ENCODE results near the gene KCNK7.

KCNK7 gene

DNA sequence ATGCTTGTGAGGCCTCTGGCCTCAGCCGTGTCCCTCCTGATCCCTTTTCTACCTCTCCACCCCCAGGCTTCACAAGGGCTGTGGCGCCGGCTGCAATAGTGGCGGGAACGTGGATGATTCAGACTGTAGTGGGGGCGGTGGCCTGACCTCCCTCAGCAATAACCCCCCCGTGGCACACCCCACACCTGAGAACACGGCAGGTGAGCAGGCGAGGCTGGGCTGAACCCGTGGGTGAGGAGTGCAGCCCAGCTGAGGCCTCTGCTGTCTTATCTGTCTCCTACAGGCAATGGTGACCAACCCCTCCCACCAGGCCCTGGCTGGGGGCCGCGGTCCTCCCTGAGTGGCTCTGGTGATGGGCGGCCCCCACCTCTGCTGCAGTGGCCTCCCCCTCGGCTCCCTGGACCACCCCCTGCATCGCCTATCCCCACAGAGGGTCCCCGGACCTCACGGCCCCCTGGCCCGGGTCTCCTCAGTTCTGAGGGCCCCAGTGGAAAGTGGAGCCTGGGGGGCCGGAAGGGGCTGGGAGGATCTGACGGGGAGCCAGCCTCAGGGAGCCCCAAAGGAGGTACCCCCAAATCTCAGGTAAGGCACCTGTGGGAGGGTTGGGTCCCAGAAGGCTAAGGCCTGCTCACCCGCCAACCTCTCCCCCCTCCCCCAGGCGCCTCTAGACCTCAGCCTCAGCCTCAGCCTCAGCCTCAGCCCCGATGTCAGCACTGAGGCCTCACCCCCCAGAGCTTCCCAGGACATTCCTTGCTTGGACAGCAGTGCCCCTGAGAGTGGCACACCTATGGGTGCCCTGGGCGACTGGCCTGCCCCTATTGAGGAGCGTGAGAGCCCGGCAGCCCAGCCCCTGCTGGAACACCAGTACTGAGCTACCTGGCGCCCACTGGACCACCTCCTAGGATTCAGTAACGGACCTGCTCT is 40.8 kb upstream of the KCNK7 start:
- Histone ChIP-seq H3K36me3 (ENCODE audit: control insufficient read depth, insufficient read depth, low read length) (peaks cover 13% of the 10 kb centered on the region), H3K27me3 (ENCODE audit: control insufficient read depth, insufficient read depth, low read length) (no peaks in the 10 kb centered on the region), H3K4me3 (ENCODE audit: low read length) (no peak overlapping the region), H3K9ac (ENCODE audit: low read length) (no peak overlapping the region), H3K9me3 (ENCODE audit: control insufficient read depth, low read length) (no peaks in the 10 kb centered on the region), H3K4me1 (ENCODE audit: control insufficient read depth, insufficient read depth, low read length) (peaks cover 21% of the 10 kb centered on the region)

DNA sequence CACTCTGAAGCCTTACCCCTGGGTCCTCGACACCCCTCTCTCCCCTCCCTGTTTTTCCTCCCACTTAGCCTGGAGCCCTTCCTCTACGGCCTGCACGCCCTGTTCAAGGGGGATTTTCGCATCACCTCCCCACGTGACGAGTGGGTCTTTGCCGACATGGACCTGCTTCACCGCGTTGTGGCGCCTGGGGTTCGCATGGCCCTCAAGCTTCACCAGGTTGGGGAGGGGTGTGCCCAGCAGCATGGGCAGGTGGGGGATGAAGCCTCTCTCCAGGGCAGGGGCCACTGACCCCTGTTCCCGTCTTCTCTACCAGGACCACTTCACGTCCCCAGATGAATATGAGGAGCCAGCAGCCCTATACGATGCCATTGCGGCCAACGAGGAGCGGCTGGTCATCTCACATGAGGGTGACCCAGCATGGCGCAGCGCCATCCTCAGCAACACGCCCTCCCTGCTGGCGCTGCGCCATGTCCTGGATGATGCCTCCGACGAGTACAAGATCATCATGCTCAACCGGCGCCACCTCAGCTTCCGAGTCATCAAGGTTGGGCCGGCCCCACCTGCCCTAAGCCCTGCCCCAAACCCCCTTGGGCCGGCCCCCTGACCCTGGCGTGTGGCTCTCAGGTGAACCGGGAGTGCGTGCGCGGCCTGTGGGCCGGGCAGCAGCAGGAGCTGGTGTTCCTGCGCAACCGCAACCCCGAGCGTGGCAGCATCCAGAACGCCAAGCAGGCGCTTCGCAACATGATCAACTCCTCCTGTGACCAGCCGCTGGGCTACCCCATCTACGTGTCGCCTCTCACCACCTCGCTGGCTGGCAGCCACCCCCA is 39.5 kb upstream of the KCNK7 start:
- Histone ChIP-seq H3K9me3 (ENCODE audit: control insufficient read depth, low read length) (no peaks in the 10 kb centered on the region), H3K4me1 (ENCODE audit: control insufficient read depth, insufficient read depth, low read length) (peaks cover 19% of the 10 kb centered on the region), H3K27me3 (ENCODE audit: control insufficient read depth, insufficient read depth, low read length) (no peaks in the 10 kb centered on the region), H3K9ac (ENCODE audit: low read length) (no peak overlapping the region), H3K4me3 (ENCODE audit: low read length) (no peak overlapping the region), H3K36me3 (ENCODE audit: control insufficient read depth, insufficient read depth, low read length) (peaks cover 13% of the 10 kb centered on the region)

- peaks cover 18% of the 10 kb centered on the region for H3K36me3 ChIP-seq (ENCODE audit: control insufficient read depth, insufficient read depth, low read length)
These were observed 38.8 kb upstream of the KCNK7 start for GRCh38 chr11:65634440-65634839.

DNA sequence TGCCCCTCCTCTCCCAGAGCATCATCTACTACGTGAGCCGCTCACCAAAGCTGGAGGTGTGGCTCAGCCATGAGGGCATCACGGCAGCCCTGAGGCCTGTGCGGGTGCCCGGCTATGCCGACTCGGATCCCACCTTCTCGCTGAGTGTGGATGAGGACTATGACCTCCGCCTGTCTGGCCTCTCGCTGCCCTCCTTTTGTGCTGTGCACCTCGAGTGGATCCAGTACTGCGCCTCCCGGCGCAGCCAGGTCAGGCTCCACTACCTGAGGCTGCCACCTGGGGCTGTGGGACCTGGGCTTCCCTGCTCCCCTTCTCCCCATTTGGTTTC is 38.5 kb upstream of the KCNK7 start:
- Histone ChIP-seq H3K36me3 (ENCODE audit: control insufficient read depth, insufficient read depth, low read length) (peaks cover 22% of the 10 kb centered on the region), H3K4me1 (ENCODE audit: control insufficient read depth, insufficient read depth, low read length) (peaks cover 19% of the 10 kb centered on the region), H3K9ac (ENCODE audit: low read length) (no peak overlapping the region), H3K9me3 (ENCODE audit: control insufficient read depth, low read length) (no peaks in the 10 kb centered on the region), H3K4me3 (ENCODE audit: low read length) (no peak overlapping the region), H3K27me3 (ENCODE audit: control insufficient read depth, insufficient read depth, low read length) (no peaks in the 10 kb centered on the region)

More at GRCh38 chr11:65634440-65634839, 38.8 kb upstream of the KCNK7 start:
- Histone ChIP-seq H3K9ac (ENCODE audit: low read length) (no peak overlapping the region), H3K4me1 (ENCODE audit: control insufficient read depth, insufficient read depth, low read length) (peaks cover 19% of the 10 kb centered on the region), H3K27me3 (ENCODE audit: control insufficient read depth, insufficient read depth, low read length) (no peaks in the 10 kb centered on the region), H3K4me3 (ENCODE audit: low read length) (no peak overlapping the region), H3K9me3 (ENCODE audit: control insufficient read depth, low read length) (no peaks in the 10 kb centered on the region)

DNA sequence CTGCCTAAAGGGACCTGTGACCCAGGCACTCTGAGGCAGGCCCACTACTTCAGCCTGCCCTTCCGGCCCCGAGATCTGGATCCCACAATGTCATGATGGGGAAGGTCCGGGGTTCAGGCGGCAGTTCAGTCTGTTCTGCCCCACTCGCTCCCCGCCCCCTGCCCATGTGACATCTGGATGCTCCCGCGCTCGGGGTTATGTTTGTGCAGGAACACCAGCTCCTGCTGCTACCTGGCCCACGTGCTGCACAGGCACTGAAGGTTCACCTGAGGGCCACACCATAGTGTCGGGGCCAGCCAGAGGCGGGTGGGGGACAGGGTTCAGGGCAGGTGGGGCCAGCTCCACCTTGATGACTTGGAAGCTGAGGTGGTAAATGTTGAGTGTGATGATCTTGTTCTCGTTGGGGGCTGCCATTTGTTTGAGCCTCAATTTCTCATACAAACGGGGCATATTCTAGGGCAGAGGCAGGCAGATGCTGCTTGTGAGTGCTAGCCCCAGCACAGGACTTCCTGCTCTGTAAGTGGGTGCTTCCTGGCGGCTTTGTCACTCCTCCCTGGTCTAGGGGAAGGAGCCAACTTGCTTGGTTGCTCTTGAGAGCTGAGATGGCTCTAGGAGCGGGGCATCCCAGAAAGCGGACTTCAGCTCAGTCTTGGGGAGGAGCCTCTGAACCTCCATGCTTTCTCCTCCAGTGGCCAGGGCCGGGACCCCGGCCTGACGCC is 37.9 kb upstream of the KCNK7 start:
- Histone ChIP-seq H3K27me3 (ENCODE audit: control insufficient read depth, insufficient read depth, low read length) (no peaks in the 10 kb centered on the region), H3K4me3 (ENCODE audit: low read length) (no peak overlapping the region), H3K9ac (ENCODE audit: low read length) (no peak overlapping the region), H3K9me3 (ENCODE audit: control insufficient read depth, low read length) (no peaks in the 10 kb centered on the region), H3K4me1 (ENCODE audit: control insufficient read depth, insufficient read depth, low read length) (peaks cover 15% of the 10 kb centered on the region), H3K36me3 (ENCODE audit: control insufficient read depth, insufficient read depth, low read length) (peaks cover 26% of the 10 kb centered on the region)

DNA sequence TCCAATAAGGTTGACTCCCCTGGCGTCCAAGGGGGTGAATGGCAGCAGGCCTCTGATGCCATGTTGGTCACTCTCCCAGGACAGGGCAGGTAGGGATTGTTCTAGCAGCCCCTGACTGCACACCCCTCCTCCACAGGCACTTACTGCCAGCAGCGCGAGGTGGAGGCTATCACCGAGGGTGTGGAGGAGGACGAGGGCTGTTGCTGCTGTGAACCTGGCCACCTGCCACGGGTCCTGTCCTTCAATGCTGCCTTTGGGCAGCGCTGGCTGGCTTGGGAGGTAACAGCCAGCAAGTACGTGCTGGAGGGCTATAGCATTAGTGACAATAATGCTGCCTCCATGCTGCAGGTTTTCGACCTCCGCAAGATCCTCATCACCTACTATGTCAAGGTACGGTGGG is 34.6 kb upstream of the KCNK7 start:
- H3K4me3 ChIP-seq (ENCODE audit: low read length): no peak overlapping the region
- no peak overlapping the region for H3K9ac ChIP-seq (ENCODE audit: low read length)
- H3K4me1 ChIP-seq (ENCODE audit: control insufficient read depth, insufficient read depth, low read length): no peaks in the 10 kb centered on the region
- peaks cover 32% of the 10 kb centered on the region for H3K36me3 ChIP-seq (ENCODE audit: control insufficient read depth, insufficient read depth, low read length)
- H3K27me3 ChIP-seq (ENCODE audit: control insufficient read depth, insufficient read depth, low read length): no peaks in the 10 kb centered on the region
- no peaks in the 10 kb centered on the region for H3K9me3 ChIP-seq (ENCODE audit: control insufficient read depth, low read length)

- Histone ChIP-seq H3K27me3 (ENCODE audit: control insufficient read depth, insufficient read depth, low read length) (no peaks in the 10 kb centered on the region), H3K9me3 (ENCODE audit: control insufficient read depth, low read length) (no peaks in the 10 kb centered on the region), H3K9ac (ENCODE audit: low read length) (no peak overlapping the region), H3K4me3 (ENCODE audit: low read length) (no peak overlapping the region), H3K36me3 (ENCODE audit: control insufficient read depth, insufficient read depth, low read length) (peaks cover 28% of the 10 kb centered on the region), H3K4me1 (ENCODE audit: control insufficient read depth, insufficient read depth, low read length) (no peaks in the 10 kb centered on the region)
These were observed 34.0 kb upstream of the KCNK7 start for GRCh38 chr11:65629579-65629978.

DNA sequence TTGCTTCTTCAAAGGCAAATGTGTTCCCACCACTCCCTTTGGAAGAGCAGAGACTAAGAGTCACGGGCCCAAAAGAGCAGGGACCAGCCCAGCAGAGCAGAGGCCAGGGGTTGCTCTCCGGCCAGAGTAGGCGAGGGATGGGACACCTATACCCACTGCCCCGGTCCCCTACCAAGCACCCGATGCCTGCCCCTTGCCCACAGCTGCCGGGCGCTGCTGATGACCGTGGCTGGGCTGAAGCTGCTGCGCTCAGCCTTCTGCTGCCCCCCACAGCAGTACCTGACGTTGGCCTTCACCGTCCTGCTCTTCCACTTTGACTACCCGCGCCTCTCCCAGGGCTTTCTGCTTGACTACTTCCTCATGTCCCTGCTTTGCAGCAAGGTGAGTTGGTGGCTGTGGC is 31.6 kb upstream of the KCNK7 start:
- H3K4me3 ChIP-seq (ENCODE audit: low read length): no peak overlapping the region
- H3K4me1 ChIP-seq (ENCODE audit: control insufficient read depth, insufficient read depth, low read length): no peaks in the 10 kb centered on the region
- no peak overlapping the region for H3K9ac ChIP-seq (ENCODE audit: low read length)
- H3K9me3 ChIP-seq (ENCODE audit: control insufficient read depth, low read length): no peaks in the 10 kb centered on the region
- peaks cover 28% of the 10 kb centered on the region for H3K36me3 ChIP-seq (ENCODE audit: control insufficient read depth, insufficient read depth, low read length)
- no peaks in the 10 kb centered on the region for H3K27me3 ChIP-seq (ENCODE audit: control insufficient read depth, insufficient read depth, low read length)

DNA sequence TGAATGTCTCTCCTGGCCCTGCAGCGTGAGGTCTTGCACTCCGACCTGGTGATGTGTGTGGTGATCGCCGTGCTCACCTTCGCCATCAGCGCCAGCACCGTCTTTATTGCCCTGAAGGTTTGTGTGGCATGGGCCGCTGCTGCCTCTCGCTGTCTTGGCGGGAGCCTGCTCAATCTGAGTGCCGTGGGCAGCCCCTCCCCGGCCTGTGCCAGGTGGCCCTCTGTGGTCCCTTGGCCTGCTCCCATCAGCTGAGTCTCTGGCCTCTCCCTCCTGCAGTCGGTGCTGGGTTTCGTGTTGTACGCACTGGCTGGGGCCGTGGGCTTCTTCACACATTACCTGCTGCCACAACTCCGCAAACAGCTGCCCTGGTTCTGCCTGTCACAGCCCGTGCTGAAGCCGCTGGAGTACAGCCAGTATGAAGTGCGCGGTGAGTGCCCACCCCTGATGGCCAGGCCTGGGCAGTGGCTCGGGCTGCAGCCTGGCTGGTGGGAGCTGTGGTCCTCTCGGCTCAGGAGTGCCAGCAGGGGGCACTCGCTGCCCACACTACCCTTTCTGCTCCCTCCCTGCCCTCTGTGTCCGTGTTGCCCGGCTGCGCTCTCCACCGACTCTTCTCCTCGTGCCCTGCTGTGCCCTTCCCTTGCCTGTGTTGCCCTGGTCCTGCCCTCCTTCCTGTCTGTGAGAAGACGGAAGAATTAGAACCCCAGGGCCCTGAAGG is 30.2 kb upstream of the KCNK7 start:
- no peak overlapping the region for H3K4me3 ChIP-seq (ENCODE audit: low read length)
- H3K4me1 ChIP-seq (ENCODE audit: control insufficient read depth, insufficient read depth, low read length): no peaks in the 10 kb centered on the region
- no peak overlapping the region for H3K9ac ChIP-seq (ENCODE audit: low read length)
- no peaks in the 10 kb centered on the region for H3K27me3 ChIP-seq (ENCODE audit: control insufficient read depth, insufficient read depth, low read length)
- H3K36me3 ChIP-seq (ENCODE audit: control insufficient read depth, insufficient read depth, low read length): peaks cover 28% of the 10 kb centered on the region
- no peaks in the 10 kb centered on the region for H3K9me3 ChIP-seq (ENCODE audit: control insufficient read depth, low read length)

DNA sequence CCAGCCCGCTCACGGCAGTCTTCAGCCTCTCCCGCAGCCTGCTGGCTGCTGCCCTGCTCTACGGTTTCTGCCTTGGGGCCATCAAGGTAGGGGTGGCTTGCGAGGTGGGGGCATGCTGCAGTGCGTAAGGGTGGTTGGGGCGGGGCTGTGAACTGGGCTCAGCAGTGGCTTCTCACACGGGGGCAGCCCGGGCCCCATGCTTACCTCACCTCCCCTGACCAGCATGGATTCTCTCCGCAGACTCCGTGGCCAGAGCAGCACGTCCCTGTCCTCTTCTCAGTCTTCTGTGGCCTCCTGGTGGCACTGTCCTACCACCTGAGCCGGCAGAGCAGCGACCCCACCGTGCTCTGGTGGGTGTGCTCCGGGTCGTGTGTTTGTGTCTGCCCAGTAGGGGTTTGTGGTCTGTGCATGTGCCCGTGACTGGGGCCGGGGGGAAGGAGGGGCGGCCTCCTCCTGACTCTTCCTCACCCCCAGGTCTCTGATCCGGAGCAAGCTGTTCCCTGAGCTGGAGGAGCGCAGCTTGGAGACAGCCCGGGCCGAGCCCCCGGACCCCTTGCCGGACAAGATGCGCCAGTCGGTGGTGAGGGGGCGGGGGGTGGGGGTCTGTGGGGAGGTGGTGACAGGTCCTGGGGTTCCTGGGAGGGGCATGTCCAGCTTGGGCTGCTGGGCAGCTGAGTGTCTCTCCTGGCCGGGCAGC is 29.5 kb upstream of the KCNK7 start:
- Histone ChIP-seq H3K9ac (ENCODE audit: low read length) (no peak overlapping the region), H3K4me3 (ENCODE audit: low read length) (no peak overlapping the region), H3K9me3 (ENCODE audit: control insufficient read depth, low read length) (no peaks in the 10 kb centered on the region), H3K27me3 (ENCODE audit: control insufficient read depth, insufficient read depth, low read length) (no peaks in the 10 kb centered on the region), H3K4me1 (ENCODE audit: control insufficient read depth, insufficient read depth, low read length) (no peaks in the 10 kb centered on the region), H3K36me3 (ENCODE audit: control insufficient read depth, insufficient read depth, low read length) (peaks cover 28% of the 10 kb centered on the region)

Measured in mucosa of stomach (tissue), 1 donor.